Heart left ventricle (tissue), 16 donors: ENCODE results near the gene KLHL26. TPM values are rescaled to one million over a fixed set of nuclear protein-coding genes. Genes with fewer than 3 reads are reported as not detected.
A peak's percentile ranks its signal among the peaks of the same experiment; 100 is the strongest.

Experiments
- ATAC-seq, 4 donors: fragments of 200-7000 bp; cut with Tn5 transposase; one replicate each; pipeline ENCODE4 v1.9.1; 2020 to 2022; ENCODE audit warnings: moderate library complexity in 4 of 4, mild to moderate bottlenecking in 3 of 4, moderate number of reproducible peaks in 1 of 4
- DNase-seq, 5 donors: peaks; one replicate each; pipeline ENCODE4 v3.0.0-alpha.2; 2020
- H3K27ac ChIP-seq, 12 donors: fragments of 200-600 bp; sonication (generic) in 4 of 12; one replicate each; pipeline versions ENCODE4 v1.5.0 to v1.8.0; 2016 to 2022; ENCODE audit warnings: mild to moderate bottlenecking in 2 of 12
- H3K27me3 ChIP-seq, 9 donors: fragments of 200-600 bp; sonication (generic) in 2 of 9; one replicate each; pipeline versions ENCODE4 v1.5.1 to v1.8.0; 2016 to 2022; ENCODE audit warnings: mild to moderate bottlenecking in 3 of 9
- H3K36me3 ChIP-seq, 9 donors: fragments of 200-600 bp; sonication (generic) in 2 of 9; one replicate each; pipeline versions ENCODE4 v1.5.0 to v1.8.0; 2018 to 2022; ENCODE audit warnings: mild to moderate bottlenecking in 2 of 9
- H3K4me1 ChIP-seq, 12 donors: fragments of 200-600 bp; sonication (generic) in 4 of 12; one replicate each; pipeline versions ENCODE4 v1.5.0 to v1.8.0; 2016 to 2022; ENCODE audit warnings: mild to moderate bottlenecking in 3 of 12
- H3K4me3 ChIP-seq, 12 donors: fragments of 200-600 bp; sonication (generic) in 4 of 12; one replicate each; pipeline versions ENCODE4 v1.5.0 to v1.8.0; 2017 to 2022; ENCODE audit warnings: mild to moderate bottlenecking in 9 of 12, moderate library complexity in 4 of 12
- H3K9me3 ChIP-seq, 12 donors: fragments of 200-600 bp; sonication (generic) in 4 of 12; one replicate each; pipeline versions ENCODE4 v1.5.0 to v1.8.0; 2016 to 2022; ENCODE audit warnings: mild to moderate bottlenecking in 1 of 12
- POLR2A ChIP-seq, 2 donors: fragments of 450-650 bp; IDR thresholded peaks; one replicate each; pipeline ENCODE4 v1.6.1; 2017; ENCODE audit warnings: antibody characterized with exemption in 2 of 2, mild to moderate bottlenecking in 2 of 2, moderate library complexity in 2 of 2
- WGBS, 4 donors: extraction: QIAGEN DNeasy Blood & Tissue Kit in 2 of 4; methylation state at CpG; one replicate each; pipeline versions ENCODE4 v1.1.5 to v1.1.7; 2013 to 2018; 5-methylcytosine and 5-hydroxymethylcytosine counted together
- intact Hi-C, 10 donors: fragments of 100-400 bp; cut with DNase I; formaldehyde crosslinking; loops; one replicate each; pipeline versions ENCODE4 v1.11.1 to v1.14.2; 2022
- long read RNA-seq, 3 donors: library from polyadenylated mRNA; unstranded; transcript quantifications; one replicate each; pipeline ENCODE4 v2.0.0, GENCODE V29; 2020 to 2021
- polyA plus RNA-seq, 2 donors: library from polyadenylated mRNA; stranded (reverse); fragments of 200-250 nt; gene quantifications; one replicate each; pipeline ENCODE4 v1.2.3, GENCODE V29; 2013
- total RNA-seq, 9 donors: library from RNA; depleted of rRNA in 2 of 9; stranded (reverse); fragments of >200 nt in 2 of 9; fragmentation: NEBNext Ultra II Directional in 3 of 9; extraction: Animal tissue kit (Norgen Biotek cat#: 25700) in 3 of 9; gene quantifications; one replicate each; pipeline versions ENCODE4 v1.1.0 to v1.2.4, GENCODE V29; 2016 to 2023
- TF ChIP-seq, protein P1 (sequence below), 12 donors: fragments of 200-600 bp; sonication (generic) in 4 of 12; IDR thresholded peaks; one replicate each; pipeline versions ENCODE4 v1.5.0 to v1.8.0; 2018 to 2022; ENCODE audit warnings: antibody characterized with exemption in 12 of 12, mild to moderate bottlenecking in 5 of 12
- donor health status: ischemic (EF 13 %, LVEDD 7.1; RV severe dilation, severe dysfunction).
- donor health status: healthy with polysubstance abuse.
- donor health status: DM: no; HTN: yes; CAD: no.
- donor health status: DM: no; HTN: no; CAD: no.
- donor health status: ischemic (EF 25% LVEDD 6.9; RV normal size, moderate dysfunction).
- donor health status: ischemic (EF 25% LVEDD 5.7; RV mildly dilated, moderate dysfunction).
- donor health status: healthy.
- donor health status: DM: yes; HTN: yes; CAD: no.
- donor health status: ischemic (EF 35%, LVEDD 5.7; RV mildly dilated, moderate dysfunction).
- donor health status: nonischemic (EF 11% LVEDD 7.7; RV severe dilation, severe dysfunction).
- donor health status: DM: yes; HTN: yes; CAD: no.
- donor health status: PGD.
- donor health status: ischemic (EF 29% LVEDD 5.4; RV normal size, mild dysfunction).
- donor health status: nonischemic (EF 23%, LVEDD 6.1; RV moderate dilation, normal function).

KLHL26 gene
- total RNA-seq: 10 to 100 TPM in 1 of 9 donors, 1 to 10 TPM in 8; 4.6 to 11.4 (median 6.8) TPM
- 1 to 10 TPM; 2.8 to 4.9 TPM for polyA plus RNA-seq
- long read RNA-seq, donor 1, full-length matches to known transcripts: 5 of 8 reads
- long read RNA-seq, donor 1, partial matches to known transcripts: 0 of 8 reads
- long read RNA-seq, donor 1, other reads (novel, unspliced or antisense): 3 of 8 reads
- long read RNA-seq, donor 2, full-length matches to known transcripts: 11 of 16 reads
- long read RNA-seq, donor 2, partial matches to known transcripts: 0 of 16 reads
- long read RNA-seq, donor 2, other reads (novel, unspliced or antisense): 5 of 16 reads
- long read RNA-seq, donor 3, full-length matches to known transcripts: 3 of 6 reads
- long read RNA-seq, donor 3, partial matches to known transcripts: 0 of 6 reads
- long read RNA-seq, donor 3, other reads (novel, unspliced or antisense): 3 of 6 reads

- Histone ChIP-seq H3K27ac (peak within 1 kb of the TSS; percentile 57 to 92 (median 78)), H3K4me1 (peaks cover 0 to 28% (median 4%) of the 10 kb centered on the region in 12 donors), H3K9me3 (no peaks in the 10 kb centered on the region), H3K36me3 (no peaks in the 10 kb centered on the region), H3K4me3 (peak within 1 kb of the TSS; percentile 47 to 92 (median 77)), H3K27me3 (no peaks in the 10 kb centered on the region)
- peak in 1 of 5 donors; percentile 40 for DNase-seq
- WGBS, 4 donors: 8 to 23% (median 11%) methylated on average over 14 to 47 of the region's 47 CpGs
- TF ChIP-seq POLR2A (IDR thresholded peaks at IDR 0.05): peak in 1 of 2 donors; percentile 52
- TF ChIP-seq, protein P1, sequence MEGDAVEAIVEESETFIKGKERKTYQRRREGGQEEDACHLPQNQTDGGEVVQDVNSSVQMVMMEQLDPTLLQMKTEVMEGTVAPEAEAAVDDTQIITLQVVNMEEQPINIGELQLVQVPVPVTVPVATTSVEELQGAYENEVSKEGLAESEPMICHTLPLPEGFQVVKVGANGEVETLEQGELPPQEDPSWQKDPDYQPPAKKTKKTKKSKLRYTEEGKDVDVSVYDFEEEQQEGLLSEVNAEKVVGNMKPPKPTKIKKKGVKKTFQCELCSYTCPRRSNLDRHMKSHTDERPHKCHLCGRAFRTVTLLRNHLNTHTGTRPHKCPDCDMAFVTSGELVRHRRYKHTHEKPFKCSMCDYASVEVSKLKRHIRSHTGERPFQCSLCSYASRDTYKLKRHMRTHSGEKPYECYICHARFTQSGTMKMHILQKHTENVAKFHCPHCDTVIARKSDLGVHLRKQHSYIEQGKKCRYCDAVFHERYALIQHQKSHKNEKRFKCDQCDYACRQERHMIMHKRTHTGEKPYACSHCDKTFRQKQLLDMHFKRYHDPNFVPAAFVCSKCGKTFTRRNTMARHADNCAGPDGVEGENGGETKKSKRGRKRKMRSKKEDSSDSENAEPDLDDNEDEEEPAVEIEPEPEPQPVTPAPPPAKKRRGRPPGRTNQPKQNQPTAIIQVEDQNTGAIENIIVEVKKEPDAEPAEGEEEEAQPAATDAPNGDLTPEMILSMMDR (IDR thresholded peaks at IDR 0.05): no peak
- no peak for ATAC-seq
- intact Hi-C loops: loop anchor here in 2 of 10 donors (5.0 kb wide), 1 partner anchor 45 kb away; the partner anchor contains the start of gene CRTC1 (in 2 of the 2)
These were observed at the start of gene KLHL26 for GRCh38 chr19:18636969-18637629. KLHL26 (plus strand) TSS chr19:18637028; CDS start chr19:18637055, 27 bp downstream.

DNA sequence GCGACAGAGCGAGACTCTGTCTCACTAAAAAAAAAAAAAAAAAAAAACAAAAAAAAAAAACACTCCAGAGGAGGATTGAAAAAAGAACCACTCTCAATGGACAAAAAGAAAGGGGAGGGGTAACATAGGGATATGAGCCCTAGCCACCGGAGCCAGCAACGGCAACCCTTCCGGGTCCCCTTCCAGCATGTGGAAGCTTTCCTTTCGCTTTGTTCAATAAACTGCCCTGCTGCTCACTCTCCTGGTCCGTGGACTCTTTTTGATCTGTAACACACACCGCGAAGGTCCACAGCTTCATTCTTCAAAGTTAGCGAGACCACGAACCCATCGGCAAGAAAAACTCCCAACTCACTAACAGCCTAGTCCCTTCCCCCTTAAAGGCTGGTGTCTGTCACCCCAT is 49.3 kb upstream of the KLHL26 start:
- intact Hi-C loops: loop anchor here in 6 of 10 donors (5.0 to 10.0 kb wide), 5 partner anchors 115 to 260 kb away; no protein-coding TSS in a partner anchor
- no peak for ATAC-seq

DNA sequence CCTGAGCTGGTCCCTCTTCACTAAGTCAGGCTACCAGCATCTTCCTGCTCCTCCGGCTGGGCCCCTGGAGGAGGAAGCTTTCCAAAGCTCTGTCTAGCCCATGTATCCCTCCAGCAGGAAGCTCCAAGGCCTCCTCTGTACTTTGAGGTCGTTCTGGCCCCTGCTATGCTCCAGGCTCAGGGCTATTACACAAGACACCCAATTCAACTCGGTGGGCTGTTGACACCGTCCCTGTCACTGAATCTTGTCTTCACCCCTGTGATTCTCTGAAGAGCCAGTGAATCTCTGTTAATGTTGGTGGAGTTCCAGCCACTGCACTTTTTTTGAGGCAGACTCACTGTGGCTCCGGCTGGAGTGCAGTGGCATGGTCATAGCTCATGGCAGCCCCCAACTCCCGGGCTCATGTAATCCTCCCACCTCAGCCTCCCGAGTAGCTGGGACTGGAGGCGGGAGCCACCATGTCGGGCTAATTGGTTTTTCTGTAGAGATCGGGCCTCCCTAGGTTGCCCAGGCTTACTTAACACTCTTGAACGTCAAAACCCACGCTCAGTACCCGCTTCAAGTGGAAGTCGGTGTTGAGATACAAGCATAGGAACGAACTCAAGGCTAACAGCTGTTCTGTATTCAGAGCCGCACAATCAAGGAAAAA is 48.7 kb upstream of the KLHL26 start:
- H3K27ac ChIP-seq: peak overlapping the region; percentile 75 to 97 (median 92)
- no peak for ATAC-seq
- TF ChIP-seq, protein P1 (IDR thresholded peaks at IDR 0.05): no peak
- no peak for TF ChIP-seq POLR2A (IDR thresholded peaks at IDR 0.05)
- DNase-seq: no peak
- no peaks in the 10 kb centered on the region for H3K9me3 ChIP-seq
- H3K4me3 ChIP-seq: peak overlapping the region; percentile 66 to 98 (median 90)
- H3K36me3 ChIP-seq: peaks cover 0 to 15% (median 11%) of the 10 kb centered on the region in 9 donors
- H3K27me3 ChIP-seq: no peaks in the 10 kb centered on the region
- peaks cover 0 to 43% (median 17%) of the 10 kb centered on the region in 12 donors for H3K4me1 ChIP-seq
- 29 to 47% (median 35%) methylated on average over 8 to 16 of the region's 16 CpGs for WGBS, 4 donors
- intact Hi-C loops: loop anchor here in 6 of 10 donors (5.0 to 10.0 kb wide), 5 partner anchors 116 to 259 kb away; no protein-coding TSS in a partner anchor

More for the DNA sequence above, 49.3 kb upstream of the KLHL26 start:
- TF ChIP-seq POLR2A (IDR thresholded peaks at IDR 0.05): no peak
- TF ChIP-seq, protein P1 (IDR thresholded peaks at IDR 0.05): no peak
- Histone ChIP-seq H3K36me3 (peaks cover 0 to 15% (median 11%) of the 10 kb centered on the region in 9 donors), H3K27me3 (no peaks in the 10 kb centered on the region), H3K9me3 (no peaks in the 10 kb centered on the region), H3K27ac (peak overlapping the region in 4 of 12 donors; percentile 90 to 97 (median 92)), H3K4me1 (peaks cover 0 to 43% (median 17%) of the 10 kb centered on the region in 12 donors), H3K4me3 (no peak overlapping the region)
- DNase-seq: no peak
- 92 to 96% (median 94%) methylated on average over 12 of the region's 12 CpGs for WGBS, 4 donors
